PC-3 (cell line): ENCODE results near the gene SEC23IP. TPM values are rescaled to one million over a fixed set of nuclear protein-coding genes. Genes with fewer than 3 reads are reported as not detected.

Experiments
- ATAC-seq: fragments of 200-7000 bp; cut with Tn5 transposase; 2 replicates; pipeline ENCODE4 v1.9.1; 2020; ENCODE audit warnings: mild to moderate bottlenecking, moderate library complexity
- BruUV-seq: library from RNA; stranded (reverse); fragments of 400-500 nt; replicated peaks from 2 replicates; lab custom pipeline; 2021; lab: Mats Ljungman, UMichigan
- CTCF ChIA-PET: fragments of 300-600 bp; sonication (Branson Sonifier 250); formaldehyde crosslinking; loops from one replicate; lab custom pipeline; 2022; ENCODE audit warnings: antibody characterized with exemption; lab: Charles Lee
- POLR2A ChIA-PET: fragments of 300-600 bp; sonication (Branson Sonifier 250); formaldehyde crosslinking; loops from one replicate; lab custom pipeline; 2022; ENCODE audit warnings: antibody characterized with exemption; ENCODE audit not compliant: unreplicated experiment; lab: Charles Lee
- DNase-seq: peaks from one replicate; pipeline ENCODE4 v3.0.0-alpha.2; 2015
- H2AFZ ChIP-seq: fragments of 300-600 bp; sonication (generic); 2 replicates; pipeline ENCODE4 v1.6.0; 2016; ENCODE audit warnings: antibody characterized with exemption, low read length
- H3F3A ChIP-seq: fragments of 300-600 bp; sonication (generic); one replicate; pipeline ENCODE4 v1.6.0; 2017; ENCODE audit warnings: antibody characterized with exemption, low read length, control low read depth, mild to moderate bottlenecking; ENCODE audit not compliant: unreplicated experiment
- H3K27ac ChIP-seq: fragments of 300-600 bp; sonication (generic); 2 replicates; pipeline ENCODE4 v1.5.1; 2016; ENCODE audit warnings: mild to moderate bottlenecking, low read length
- H3K27me3 ChIP-seq: fragments of 300-600 bp; sonication (generic); 2 replicates; pipeline ENCODE4 v1.6.1; 2016; ENCODE audit warnings: low read length, mixed read lengths
- H3K36me3 ChIP-seq: fragments of 300-600 bp; sonication (generic); 2 replicates; pipeline ENCODE4 v1.6.1; 2016; ENCODE audit warnings: low read depth, mixed run types, low read length, mixed read lengths
- H3K4me1 ChIP-seq: fragments of 300-600 bp; sonication (generic); 2 replicates; pipeline ENCODE4 v1.5.1; 2016; ENCODE audit warnings: low read length; ENCODE audit not compliant: insufficient read depth
- H3K4me2 ChIP-seq: fragments of 300-600 bp; sonication (generic); 2 replicates; pipeline ENCODE4 v1.6.0; 2016; ENCODE audit warnings: low read length
- H3K4me3 ChIP-seq: fragments of 300-600 bp; sonication (generic); 2 replicates; pipeline ENCODE4 v1.5.1; 2016; ENCODE audit warnings: mild to moderate bottlenecking, low read length, mixed read lengths
- H3K79me2 ChIP-seq: fragments of 300-600 bp; sonication (generic); 2 replicates; pipeline ENCODE4 v1.6.1; 2017; ENCODE audit warnings: low read length, mixed read lengths
- H3K9ac ChIP-seq: fragments of 300-600 bp; sonication (generic); 2 replicates; pipeline ENCODE4 v1.6.0; 2016; ENCODE audit warnings: mild to moderate bottlenecking, low read length
- H3K9me2 ChIP-seq: fragments of 300-600 bp; sonication (generic); replicated peaks from 2 replicates; pipeline ENCODE4 v1.6.1; 2016; ENCODE audit warnings: mixed run types, low read length, mixed read lengths
- H3K9me3 ChIP-seq: fragments of 300-600 bp; sonication (generic); 2 replicates; pipeline ENCODE4 v1.6.1; 2016; ENCODE audit warnings: low read length, mixed read lengths
- H4K20me1 ChIP-seq: fragments of 300-600 bp; sonication (generic); 2 replicates; pipeline ENCODE4 v1.6.1; 2016; ENCODE audit warnings: low read length, mixed read lengths
- EZH2 ChIP-seq: fragments of 300-600 bp; sonication (generic); IDR thresholded peaks from one replicate; pipeline ENCODE4 v1.6.1; 2017; ENCODE audit warnings: antibody characterized with exemption, mild to moderate bottlenecking, low read length; ENCODE audit not compliant: unreplicated experiment
- EZH2phosphoT487 ChIP-seq: fragments of 300-600 bp; sonication (generic); IDR thresholded peaks from 2 replicates; pipeline ENCODE4 v1.6.1; 2018; ENCODE audit warnings: mild to moderate bottlenecking, antibody characterized with exemption, low read length, borderline replicate concordance
- intact Hi-C: fragments of 100-400 bp; cut with micrococcal nuclease; formaldehyde crosslinking; loops from 2 replicates; pipeline ENCODE4 v1.9.0; 2023
- microRNA-seq: library from miRNA; unstranded; fragments of <30 nt; microRNA quantifications from one replicate; pipeline ENCODE4 v1.1.0, GENCODE V29; 2020; ENCODE audit not compliant: unreplicated experiment
- total RNA-seq: library from RNA; depleted of rRNA; stranded (reverse); fragments of >200 nt; gene quantifications from 2 replicates; pipeline ENCODE4 v1.2.3, GENCODE V29; 2014; rRNA removed
- TF ChIP-seq, protein P1 (sequence below): fragments of 300-600 bp; sonication (generic); conservative IDR thresholded peaks from 2 replicates; pipeline ENCODE4 v1.5.1; 2017; ENCODE audit warnings: antibody characterized with exemption, low read depth, mild to moderate bottlenecking, low read length

Gene SEC23IP
- total RNA-seq, 1 experiment from 2014 or later: 42.7 TPM

DNA sequence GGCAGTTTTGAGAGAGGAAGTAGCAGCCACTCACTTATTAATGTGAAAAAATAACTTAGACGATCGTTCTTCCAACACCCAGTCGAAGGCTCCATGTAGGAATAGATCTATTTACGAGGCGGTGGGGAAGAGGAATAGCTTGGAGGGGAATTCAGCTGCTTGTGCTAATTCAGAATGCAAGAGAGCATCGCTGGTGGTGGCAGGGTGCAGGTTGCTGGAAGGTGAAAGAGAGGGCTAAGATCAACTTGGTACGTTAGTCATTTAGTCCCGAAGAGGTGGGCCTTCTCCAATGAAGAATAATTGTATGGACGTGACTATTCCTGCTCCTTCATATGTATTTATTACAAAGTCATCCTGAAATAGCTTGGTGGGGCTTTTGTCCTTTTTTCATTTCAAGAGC, 98.5 kb downstream of the SEC23IP start:
- no peak for TF ChIP-seq EZH2phosphoT487
- TF ChIP-seq, protein P1, sequence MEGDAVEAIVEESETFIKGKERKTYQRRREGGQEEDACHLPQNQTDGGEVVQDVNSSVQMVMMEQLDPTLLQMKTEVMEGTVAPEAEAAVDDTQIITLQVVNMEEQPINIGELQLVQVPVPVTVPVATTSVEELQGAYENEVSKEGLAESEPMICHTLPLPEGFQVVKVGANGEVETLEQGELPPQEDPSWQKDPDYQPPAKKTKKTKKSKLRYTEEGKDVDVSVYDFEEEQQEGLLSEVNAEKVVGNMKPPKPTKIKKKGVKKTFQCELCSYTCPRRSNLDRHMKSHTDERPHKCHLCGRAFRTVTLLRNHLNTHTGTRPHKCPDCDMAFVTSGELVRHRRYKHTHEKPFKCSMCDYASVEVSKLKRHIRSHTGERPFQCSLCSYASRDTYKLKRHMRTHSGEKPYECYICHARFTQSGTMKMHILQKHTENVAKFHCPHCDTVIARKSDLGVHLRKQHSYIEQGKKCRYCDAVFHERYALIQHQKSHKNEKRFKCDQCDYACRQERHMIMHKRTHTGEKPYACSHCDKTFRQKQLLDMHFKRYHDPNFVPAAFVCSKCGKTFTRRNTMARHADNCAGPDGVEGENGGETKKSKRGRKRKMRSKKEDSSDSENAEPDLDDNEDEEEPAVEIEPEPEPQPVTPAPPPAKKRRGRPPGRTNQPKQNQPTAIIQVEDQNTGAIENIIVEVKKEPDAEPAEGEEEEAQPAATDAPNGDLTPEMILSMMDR: no peak
- no peak for TF ChIP-seq EZH2
- H4K20me1 ChIP-seq: no peaks in the 10 kb centered on the region
- POLR2A ChIA-PET: no interaction called here
- H3K4me2 ChIP-seq: no peak overlapping the region
- no peaks in the 10 kb centered on the region for H3K4me1 ChIP-seq
- H3K9me3 ChIP-seq: no peaks in the 10 kb centered on the region
- H3K4me3 ChIP-seq: no peak overlapping the region
- no TSS peak for BruUV-seq
- no peak overlapping the region for H2AFZ ChIP-seq
- no peak overlapping the region for H3K27ac ChIP-seq
- CTCF ChIA-PET: no interaction called here
- H3K27me3 ChIP-seq: no peaks in the 10 kb centered on the region
- ATAC-seq (no peak), DNase-seq (no peak)
- intact Hi-C loops: no loop called here
- no peaks in the 10 kb centered on the region for H3K79me2 ChIP-seq
- H3K9me2 ChIP-seq: no peaks in the 10 kb centered on the region
- H3K36me3 ChIP-seq: no peaks in the 10 kb centered on the region
- H3K9ac ChIP-seq: no peak overlapping the region
- no peaks in the 10 kb centered on the region for H3F3A ChIP-seq

DNA sequence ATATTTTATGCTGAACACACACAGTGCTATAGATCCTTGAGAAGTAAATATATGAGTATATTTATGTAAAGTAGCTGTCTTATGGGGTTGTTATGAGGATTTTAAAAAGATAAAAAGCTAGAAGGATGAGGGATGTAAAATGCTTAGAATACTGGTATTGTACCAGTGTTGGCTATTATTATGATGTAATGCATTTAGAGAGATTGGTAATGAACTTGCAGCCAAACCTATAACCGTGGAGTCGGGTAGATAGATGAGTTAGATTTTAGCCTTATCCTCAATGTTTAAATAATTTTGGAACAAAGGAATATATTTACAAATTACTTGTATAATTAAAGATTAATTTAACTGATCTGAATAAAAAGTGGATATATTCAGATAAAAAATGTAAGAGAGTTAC, 99.3 kb downstream of the SEC23IP start:
- ChIA-PET POLR2A (no interaction called here), CTCF (no interaction called here)
- DNase-seq (no peak), ATAC-seq (no peak)
- Histone ChIP-seq H3K4me2 (no peak overlapping the region), H3K79me2 (no peaks in the 10 kb centered on the region), H3K9me3 (no peaks in the 10 kb centered on the region), H3K4me3 (no peak overlapping the region), H3K4me1 (no peaks in the 10 kb centered on the region), H4K20me1 (no peaks in the 10 kb centered on the region), H3F3A (no peaks in the 10 kb centered on the region), H3K27ac (no peak overlapping the region), H2AFZ (no peak overlapping the region), H3K27me3 (no peaks in the 10 kb centered on the region), H3K36me3 (no peaks in the 10 kb centered on the region), H3K9ac (no peak overlapping the region), H3K9me2 (no peaks in the 10 kb centered on the region)
- no peak for TF ChIP-seq EZH2
- TF ChIP-seq, protein P1: no peak
- TF ChIP-seq EZH2phosphoT487: no peak
- intact Hi-C loops: no loop called here
- BruUV-seq: no TSS peak

Small RNA genes within 50 kb of the gene (microRNA-seq; reads per million reads assigned to microRNA genes)
- not detected for gene MIR4682

Other genes starting within 250 kb of the SEC23IP start
- 47.1 and 47.6 TPM in 2 replicates for gene BAG3, start 241.3 kb upstream of the SEC23IP start, total RNA-seq
- gene INPP5F, start 166.7 kb upstream of the SEC23IP start, total RNA-seq: 8.1 and 8.2 TPM in 2 replicates
- gene MCMBP, start 19.9 kb upstream of the SEC23IP start, total RNA-seq: 34.7 and 36.1 TPM in 2 replicates